GM21360 (cell line): Measurements from ENCODE around the gene MAML3.

Source experiments
- ATAC-seq: cut with Tn5 transposase; IDR thresholded peaks from one replicate; pipeline ENCODE4 v1.9.1; 2021; ENCODE audit warnings: mild to moderate bottlenecking, moderate library complexity; ENCODE audit not compliant: unreplicated experiment

MAML3 gene

DNA sequence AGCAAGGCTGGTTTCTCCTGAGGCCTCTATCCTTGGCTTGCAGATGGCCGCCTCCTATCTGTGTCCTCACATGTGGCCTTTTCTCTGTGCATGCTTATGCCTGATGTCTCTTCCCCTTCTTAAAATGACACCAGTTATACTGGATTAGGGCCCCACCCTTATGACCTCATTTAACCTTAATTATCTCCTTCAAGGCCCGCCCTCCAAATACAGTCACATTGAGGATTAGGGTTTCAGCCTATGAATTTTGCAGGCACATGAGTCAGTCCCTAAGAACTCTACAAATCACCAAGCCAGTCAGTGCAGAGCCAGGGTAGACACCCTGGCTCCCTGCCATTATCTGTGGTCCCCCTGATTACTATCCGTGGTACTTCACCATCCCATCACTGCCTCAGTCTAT is 51.6 kb downstream of the MAML3 start:
- no peak for ATAC-seq

GRCh38 chr4:140100771-140101170 is 53.2 kb downstream of the MAML3 start:
- ATAC-seq, result no peak

GRCh38 chr4:140099983-140100382 is 54.0 kb downstream of the MAML3 start:
- ATAC-seq, result no peak

GRCh38 chr4:140098455-140099160 is 55.4 kb downstream of the MAML3 start:
- ATAC-seq, result no peak

- no peak for ATAC-seq
Observed at GRCh38 chr4:140097572-140097971, 56.4 kb downstream of the MAML3 start.

GRCh38 chr4:140096921-140097320 is 57.1 kb downstream of the MAML3 start:
- ATAC-seq, result no peak

DNA sequence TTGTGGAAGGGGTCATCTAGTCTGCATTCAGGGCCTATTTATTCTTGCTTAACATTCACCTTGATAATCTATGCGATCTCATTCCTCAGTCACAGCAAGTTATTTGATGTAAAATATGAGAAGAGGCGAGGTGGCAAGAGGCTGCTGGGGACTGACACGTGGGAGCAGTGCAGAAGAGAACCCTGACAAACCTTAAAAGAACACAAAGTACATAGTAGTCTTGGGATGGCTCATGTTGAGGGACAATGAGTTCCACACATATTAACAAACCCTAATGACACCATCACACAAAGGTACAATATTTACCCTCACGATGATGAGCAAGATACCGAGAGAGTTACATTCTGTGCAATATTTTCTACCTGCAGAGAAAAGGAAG is 57.5 kb downstream of the MAML3 start:
- ATAC-seq, result no peak

- ATAC-seq, result no peak
Observed at GRCh38 chr4:140095694-140096482, 58.1 kb downstream of the MAML3 start.

- no peak for ATAC-seq
Observed at GRCh38 chr4:140094438-140095420, 59.3 kb downstream of the MAML3 start.

DNA sequence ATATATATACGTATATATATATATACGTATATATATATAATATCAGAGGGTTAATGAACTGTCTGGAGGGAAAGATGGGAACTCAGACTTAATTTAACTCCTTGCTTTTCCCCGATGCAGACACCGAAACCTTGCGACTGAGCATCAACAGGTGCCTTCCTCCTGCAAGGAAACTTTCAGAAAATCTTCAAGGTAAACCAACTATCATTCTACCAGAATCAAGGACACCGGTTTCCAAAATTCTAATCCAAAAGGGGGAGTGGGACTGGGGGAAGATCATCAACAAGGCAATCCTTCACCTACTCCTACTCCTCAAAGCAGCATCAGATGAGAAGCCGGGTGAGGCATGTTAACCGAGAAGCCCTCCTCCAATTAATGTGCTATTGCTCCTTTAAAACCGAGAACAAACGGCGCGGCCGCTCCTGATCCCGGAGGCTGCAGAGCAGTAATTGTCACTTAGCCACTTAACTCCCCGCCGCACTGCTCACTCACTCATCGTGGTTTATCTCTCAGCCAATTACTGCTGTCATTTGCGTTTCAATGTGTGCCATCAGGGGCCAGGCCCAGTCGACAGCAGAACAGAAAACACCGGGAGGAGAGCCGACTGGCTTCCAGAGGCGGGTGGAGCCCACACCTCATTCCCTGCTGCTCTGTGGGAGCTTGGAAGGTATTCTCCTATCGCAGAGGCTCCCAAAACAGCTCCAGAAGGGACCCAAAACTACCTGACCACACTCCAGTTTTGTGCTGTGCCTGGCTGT is 61.7 kb downstream of the MAML3 start:
- no peak for ATAC-seq

- ATAC-seq, result no peak
Observed at GRCh38 chr4:140091305-140091704, 62.7 kb downstream of the MAML3 start.

- no peak for ATAC-seq
Observed at GRCh38 chr4:140090215-140090731, 63.7 kb downstream of the MAML3 start.

GRCh38 chr4:140089216-140089615 is 64.8 kb downstream of the MAML3 start:
- ATAC-seq, result no peak

DNA sequence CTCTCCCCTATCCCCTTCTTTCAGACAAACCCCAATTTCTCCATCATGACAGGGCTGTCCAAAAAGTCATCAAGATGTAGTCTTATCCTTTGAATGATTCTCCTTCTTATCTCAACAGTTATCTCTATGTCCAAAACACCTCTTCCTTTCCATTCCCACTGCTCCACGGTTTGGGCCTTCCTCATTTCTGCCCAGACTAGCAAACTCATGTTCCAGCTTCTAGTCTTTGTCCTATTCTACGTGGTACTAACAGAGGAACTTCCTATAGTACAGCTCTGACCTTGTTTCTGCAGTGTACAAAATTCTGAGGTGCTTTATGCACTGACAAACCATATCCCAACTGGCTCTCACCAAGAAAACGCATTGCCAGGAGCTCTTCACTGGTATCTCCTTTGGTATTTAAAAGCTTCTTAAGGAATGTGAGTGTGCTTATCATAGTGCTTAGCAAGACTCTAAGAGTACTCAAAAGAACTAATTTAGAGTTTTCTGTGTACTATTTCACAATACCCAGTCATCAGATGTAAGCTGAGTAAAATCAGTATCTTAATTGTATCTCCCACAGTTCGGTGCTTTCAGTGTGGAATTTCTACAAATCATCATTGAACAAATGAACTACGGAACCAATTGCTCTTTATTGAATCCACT is 65.5 kb downstream of the MAML3 start:
- no peak for ATAC-seq

DNA sequence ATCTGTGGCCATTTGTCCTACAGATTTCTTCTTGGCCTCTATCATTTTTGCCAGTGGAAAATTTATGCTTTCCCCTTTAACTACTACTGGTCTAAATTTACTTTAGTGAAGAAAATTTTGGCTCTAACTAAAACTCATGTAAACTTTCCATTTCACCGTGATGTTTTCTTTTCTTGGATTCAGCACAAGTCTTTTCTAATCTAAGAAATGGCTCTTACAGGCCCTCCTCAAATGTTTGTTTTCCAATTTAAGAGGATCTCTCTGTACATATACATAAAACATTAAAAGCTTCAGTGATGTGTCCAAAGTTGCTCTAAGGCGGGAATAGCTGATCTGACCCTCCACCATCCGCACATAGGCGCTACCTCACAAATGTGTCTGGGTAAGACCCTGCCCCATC is 68.1 kb downstream of the MAML3 start:
- ATAC-seq, result no peak

GRCh38 chr4:140085062-140085622 is 68.8 kb downstream of the MAML3 start:
- ATAC-seq, result no peak

DNA sequence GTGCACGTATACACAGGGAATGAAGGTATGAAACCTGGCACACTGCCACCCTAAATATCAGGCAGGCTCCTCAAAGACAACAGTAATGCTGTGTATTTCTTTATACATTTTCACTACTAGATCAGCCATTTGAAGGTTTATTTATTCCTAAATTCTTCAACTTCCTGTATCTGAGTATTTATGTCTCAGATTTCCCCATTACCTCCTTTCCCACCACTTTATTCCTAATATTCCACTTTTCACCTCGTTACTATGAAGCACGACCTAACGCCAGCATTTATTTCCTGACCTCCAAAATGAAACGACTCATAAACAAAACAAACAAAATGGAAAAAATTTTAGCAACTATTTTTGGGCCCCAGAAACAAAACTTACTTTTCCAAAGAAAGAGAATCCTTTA is 69.6 kb downstream of the MAML3 start:
- no peak for ATAC-seq

DNA sequence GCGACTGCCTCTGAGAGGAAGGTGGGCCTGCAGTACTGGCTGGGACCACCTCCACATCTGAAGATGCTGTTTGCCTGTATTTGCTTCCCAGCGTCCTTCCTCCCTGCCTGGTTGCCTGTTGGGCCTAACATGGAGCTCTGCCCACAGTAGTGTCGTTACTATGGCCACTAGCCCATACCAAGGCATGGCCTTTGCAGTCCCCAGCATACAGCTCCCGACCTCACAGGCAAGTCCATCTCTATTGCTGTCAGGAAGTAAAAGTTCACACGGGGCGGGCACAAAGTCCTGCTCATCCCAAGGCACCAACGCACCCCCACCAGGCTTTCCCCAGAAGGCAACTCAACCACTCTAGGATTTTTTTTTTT is 71.6 kb downstream of the MAML3 start:
- no peak for ATAC-seq

- no peak for ATAC-seq
Observed at GRCh38 chr4:140081641-140082390, 72.2 kb downstream of the MAML3 start.
